DMS153 treated with DMSO at 0.1 percent for 48 hours (cell line): ENCODE measurements around the gene SYNE3.

Experiments used
- DNase-seq: peaks from one replicate; lab custom pipeline; 2025; ENCODE audit not compliant: unreplicated experiment; lab: John Stamatoyannopoulos, UW

SYNE3 gene, protein sequence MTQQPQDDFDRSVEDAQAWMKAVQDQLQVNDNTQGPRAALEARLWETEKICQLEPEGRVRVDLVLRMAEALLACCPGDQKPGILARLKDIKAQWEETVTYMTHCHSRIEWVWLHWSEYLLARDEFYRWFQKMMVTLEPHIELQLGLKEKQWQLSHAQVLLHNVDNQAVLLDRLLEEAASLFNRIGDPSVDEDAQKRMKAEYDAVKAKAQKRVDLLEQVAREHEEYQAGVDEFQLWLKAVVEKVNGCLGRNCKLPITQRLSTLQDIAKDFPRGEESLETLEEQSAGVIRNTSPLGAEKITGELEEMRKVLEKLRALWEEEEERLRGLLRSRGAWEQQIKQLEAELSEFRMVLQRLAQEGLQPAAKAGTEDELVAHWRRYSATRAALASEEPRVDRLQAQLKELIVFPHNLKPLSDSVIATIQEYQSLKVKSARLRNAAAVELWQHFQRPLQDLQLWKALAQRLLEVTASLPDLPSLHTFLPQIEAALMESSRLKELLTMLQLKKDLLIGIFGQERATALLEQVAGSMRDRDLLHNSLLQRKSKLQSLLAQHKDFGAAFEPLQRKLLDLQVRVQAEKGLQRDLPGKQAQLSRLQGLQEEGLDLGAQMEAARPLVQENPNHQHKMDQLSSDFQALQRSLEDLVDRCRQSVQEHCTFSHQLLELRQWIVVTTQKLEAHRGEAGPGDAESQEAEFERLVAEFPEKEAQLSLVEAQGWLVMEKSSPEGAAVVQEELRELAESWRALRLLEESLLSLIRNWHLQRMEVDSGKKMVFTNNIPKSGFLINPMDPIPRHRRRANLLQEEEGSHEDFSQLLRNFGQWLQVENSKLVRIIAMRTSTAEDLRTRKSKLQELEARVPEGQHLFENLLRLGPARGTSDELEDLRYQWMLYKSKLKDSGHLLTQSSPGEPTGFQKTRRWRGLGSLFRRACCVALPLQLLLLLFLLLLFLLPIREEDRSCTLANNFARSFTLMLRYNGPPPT

DNA sequence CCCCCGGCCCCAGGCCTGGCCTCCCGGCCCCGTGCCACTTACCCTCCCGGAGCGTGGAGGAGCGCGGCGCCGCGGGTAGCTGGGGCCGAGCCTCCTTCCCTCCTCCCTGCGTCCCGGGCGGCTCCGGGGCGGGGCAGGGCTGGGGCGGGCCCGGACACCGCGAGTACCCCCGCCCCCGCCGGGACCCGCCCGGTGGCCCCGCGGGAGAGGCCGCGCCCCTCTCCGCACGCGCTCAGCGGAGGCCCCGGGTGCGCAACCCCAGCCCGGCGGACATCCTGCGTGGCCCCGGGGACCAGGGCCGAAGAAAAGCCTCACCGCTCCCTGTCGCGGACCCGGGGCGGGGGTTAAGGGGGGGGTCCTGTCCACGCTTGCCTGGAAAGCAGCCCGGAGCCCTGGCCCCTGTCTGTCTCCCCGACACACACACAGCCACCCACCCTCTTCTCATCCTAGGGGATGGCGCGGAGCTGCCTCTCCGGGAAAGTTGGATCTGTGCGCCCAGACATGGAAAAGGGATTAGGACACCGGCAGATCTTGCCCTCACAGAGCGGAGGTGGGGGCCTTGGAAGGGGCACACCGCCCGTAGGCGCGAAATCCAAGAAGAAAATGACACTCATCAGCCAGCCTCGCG is at the start of gene SYNE3:
Gene SYNE3, minus strand, starts transcription at position 97 of the 628 bp plus-strand sequence. CDS start 40,829 bp downstream, outside the sequence.
- DNase-seq, result no peak

- DNase-seq, result no peak
Observed at GRCh38 chr14:95564060-95564459, 47.6 kb upstream of the SYNE3 start.

GRCh38 chr14:95562892-95563685 is 46.6 kb upstream of the SYNE3 start:
- no peak for DNase-seq

DNA sequence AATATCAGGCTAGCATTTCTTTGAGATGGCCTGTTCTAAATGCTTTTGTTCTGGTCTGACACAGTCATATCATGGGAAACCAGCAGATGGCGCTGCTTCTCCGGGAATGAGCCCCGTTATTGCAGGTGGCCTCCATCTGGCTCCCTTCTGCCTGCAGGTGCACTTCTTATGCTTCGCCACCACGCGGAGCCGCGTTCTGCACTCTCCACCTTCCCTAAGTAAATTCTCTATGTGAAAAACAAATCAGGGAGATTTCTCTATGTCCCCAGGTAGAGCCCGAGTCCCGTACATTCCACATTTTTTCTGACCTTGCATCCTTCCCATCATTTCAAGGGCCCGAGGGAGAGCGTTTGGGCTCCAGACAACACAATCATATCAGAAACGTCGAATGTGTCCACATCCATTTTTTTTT is 44.6 kb upstream of the SYNE3 start:
- peak; percentile 84 for DNase-seq

GRCh38 chr14:95559203-95559602 is 42.8 kb upstream of the SYNE3 start:
- no peak for DNase-seq

- no peak for DNase-seq
Observed at GRCh38 chr14:95557832-95558231, 41.4 kb upstream of the SYNE3 start.

DNA sequence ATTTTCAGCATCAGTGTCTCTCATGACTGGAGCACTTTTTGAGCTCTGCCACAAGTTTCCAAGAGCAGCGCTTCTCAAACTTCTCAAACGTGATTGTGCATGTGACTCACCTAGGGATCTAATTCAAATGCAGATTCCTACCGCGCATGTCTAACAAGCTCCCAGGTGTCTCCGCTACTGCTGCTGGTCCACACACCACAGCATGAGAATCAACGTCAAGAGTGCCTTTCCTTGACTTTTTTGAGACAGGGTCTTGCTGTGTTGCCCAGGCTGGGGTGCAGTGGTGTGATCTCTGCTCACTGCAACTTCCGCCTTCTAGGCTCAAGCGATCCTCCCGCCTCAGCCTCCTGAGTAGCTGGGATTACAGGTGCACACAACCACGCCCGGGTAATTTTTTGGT is 40.8 kb upstream of the SYNE3 start:
- no peak for DNase-seq

DNA sequence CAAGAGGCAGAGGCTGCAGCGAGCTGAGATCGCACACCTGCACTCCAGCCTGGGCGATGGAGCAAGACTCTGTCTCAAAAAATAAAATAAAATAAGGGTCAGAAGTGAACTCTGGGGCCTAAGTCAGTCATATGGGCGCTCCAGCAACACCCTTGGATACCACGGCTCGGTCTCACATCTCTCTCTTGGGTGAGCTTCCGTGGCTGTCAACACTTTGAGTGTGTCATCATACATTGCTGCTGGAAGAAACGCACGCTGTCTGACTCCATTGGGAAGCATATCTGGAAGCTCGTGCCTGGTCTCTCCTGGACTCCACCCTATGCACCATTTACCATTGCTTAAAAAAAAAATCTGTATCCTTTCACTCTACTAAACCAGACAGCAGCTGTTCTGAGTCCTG is 38.6 kb upstream of the SYNE3 start:
- no peak for DNase-seq

- no peak for DNase-seq
Observed at GRCh38 chr14:95553141-95553540, 36.7 kb upstream of the SYNE3 start.

- no peak for DNase-seq
Observed at GRCh38 chr14:95551435-95551834, 35.0 kb upstream of the SYNE3 start.

- no peak for DNase-seq
Observed at GRCh38 chr14:95549656-95550585, 33.5 kb upstream of the SYNE3 start.

DNA sequence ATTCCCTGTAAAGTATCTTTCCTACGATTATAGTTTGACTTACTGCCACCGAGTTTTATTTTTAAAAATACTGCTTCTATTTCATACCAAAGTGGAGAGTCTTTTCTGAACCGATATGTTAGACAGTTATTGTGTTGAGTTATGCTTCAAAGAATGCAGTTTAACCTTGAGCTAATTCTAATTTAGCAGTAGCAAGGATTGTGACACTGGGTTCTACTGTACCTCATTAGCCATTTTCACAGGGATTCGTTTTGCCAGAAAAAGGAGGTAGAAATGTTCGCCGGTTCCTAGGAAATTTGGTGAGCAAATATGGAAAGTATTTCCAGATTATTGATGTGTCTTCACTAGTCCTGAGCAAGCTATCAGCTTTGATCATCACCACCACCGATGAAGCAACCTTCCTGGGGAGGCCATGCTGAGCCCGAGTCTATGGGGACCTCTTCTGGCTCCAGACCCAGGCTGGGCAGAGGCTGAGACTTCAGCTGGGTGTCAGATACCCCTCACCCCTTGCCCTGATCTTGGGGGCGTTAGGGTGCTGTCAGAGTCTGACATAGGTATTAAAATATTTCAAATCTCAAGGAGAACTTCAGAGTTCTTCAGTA is 32.0 kb upstream of the SYNE3 start:
- DNase-seq, result no peak

GRCh38 chr14:95547626-95548327 is 31.3 kb upstream of the SYNE3 start:
- no peak for DNase-seq

- DNase-seq, result no peak
Observed at GRCh38 chr14:95547272-95547625, 30.8 kb upstream of the SYNE3 start.

DNA sequence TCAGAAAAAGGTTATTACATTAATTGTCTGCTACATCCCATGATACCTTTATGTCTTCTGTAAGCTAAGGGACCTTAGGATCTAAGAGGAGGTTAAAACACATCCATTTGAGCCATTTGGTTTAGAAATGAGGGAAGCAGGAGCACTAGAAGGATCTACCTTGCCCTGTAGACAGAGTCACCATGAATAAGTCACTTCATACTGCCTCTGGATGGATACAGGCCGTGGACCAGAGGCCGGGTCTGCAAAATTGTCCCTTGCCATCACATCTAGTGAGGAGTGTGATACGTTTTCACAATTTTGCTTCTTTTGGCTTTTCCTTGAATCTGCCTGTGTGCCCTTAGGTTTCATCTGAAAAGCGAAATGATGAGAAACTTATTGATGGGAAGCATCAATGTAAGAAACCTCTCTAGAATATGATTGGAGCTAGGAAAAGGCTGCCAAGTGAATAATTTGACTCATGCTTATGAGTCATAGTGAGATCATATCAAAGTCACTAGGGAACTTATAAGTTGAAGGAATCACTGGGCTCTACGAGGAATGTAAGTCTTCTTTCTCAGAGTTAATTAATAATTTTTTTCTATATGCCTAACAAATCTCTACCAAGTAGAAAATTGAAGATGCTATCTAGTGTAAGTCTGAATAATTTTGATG is 29.2 kb upstream of the SYNE3 start:
- DNase-seq, result no peak

- DNase-seq, result no peak
Observed at GRCh38 chr14:95544588-95544987, 28.1 kb upstream of the SYNE3 start.

DNA sequence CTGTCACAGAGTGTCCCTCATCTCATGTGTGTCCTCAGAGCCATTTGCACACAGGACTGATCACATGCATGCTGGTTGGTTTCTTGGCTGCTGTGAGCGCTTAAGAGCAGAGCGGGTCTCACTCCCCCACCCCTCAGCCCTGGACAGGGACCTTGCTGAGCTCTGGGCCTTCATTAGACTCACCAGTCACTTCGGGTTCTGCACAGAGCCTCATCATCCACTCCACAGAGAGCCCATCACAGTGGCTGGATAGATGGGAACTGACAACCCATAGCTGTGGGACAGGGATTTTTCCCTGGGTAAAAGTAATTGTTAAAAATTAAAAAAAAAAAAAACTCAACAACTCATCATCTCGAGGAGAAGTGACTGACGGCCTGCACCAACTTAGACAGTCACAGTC is 26.6 kb upstream of the SYNE3 start:
- no peak for DNase-seq
